NT2/D1 (cell line): ENCODE results near the gene DLG2.

ENCODE experiments used
- SUZ12 ChIP-seq: IDR thresholded peaks from 2 replicates; pipeline ENCODE4 v1.6.1; 2011; ENCODE audit not compliant: insufficient read length, insufficient read depth; ENCODE audit errors: extremely low read depth
- YY1 ChIP-seq: IDR thresholded peaks from 2 replicates; pipeline ENCODE4 v1.6.1; 2011; ENCODE audit not compliant: insufficient read length, insufficient read depth
- ZNF274 ChIP-seq: IDR thresholded peaks from 2 replicates; pipeline ENCODE4 v1.6.1; 2011; ENCODE audit warnings: mild to moderate bottlenecking, low read depth, low read length

DNA sequence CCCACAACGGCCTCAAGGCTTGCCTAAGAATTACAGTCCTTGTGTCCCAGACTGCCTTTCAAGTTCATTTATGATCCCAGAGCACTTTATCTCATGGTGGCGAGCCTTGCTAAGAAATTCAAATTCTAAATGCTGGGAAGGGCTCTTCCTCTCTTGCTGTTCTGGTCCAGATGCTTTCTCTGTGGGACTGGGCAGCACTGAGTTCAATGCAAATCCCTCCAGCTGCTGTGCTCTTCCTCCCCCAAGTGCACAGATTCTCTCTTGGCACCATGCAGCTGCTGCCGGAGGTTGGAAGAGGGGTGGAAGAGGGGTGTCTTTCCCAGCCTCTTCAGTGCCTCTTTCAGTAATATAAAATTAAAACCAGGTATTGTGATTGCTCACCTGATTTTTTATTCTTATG is 828.0 kb downstream of the DLG2 start:
- no peak for TF ChIP-seq SUZ12
- no peak for TF ChIP-seq YY1
- no peak for TF ChIP-seq ZNF274
